Measurements from ENCODE around the gene SIK3.

- TF ChIP-seq CTCF (IDR thresholded peaks at IDR 0.05; ENCODE audit: insufficient read depth, low read length), result no peak
- no peak for TF ChIP-seq POLR2AphosphoS5 (IDR thresholded peaks at IDR 0.05; ENCODE audit: low read depth)
Observed at GRCh38 chr11:116867619-116868018, 230.6 kb downstream of the SIK3 start.

Data from HL-60 (cell line).